Natural killer cell treated with Interleukin-12 subunit alpha and Interleukin-12 subunit beta and Interleukin-15 and Interleukin-18, amount 100 ng/mL, for 72 hours (primary cell): ENCODE measurements around the gene FAM240A. TPM values are rescaled to one million over a fixed set of nuclear protein-coding genes. Genes with fewer than 3 reads are reported as not detected.
A peak's percentile ranks its signal among the peaks of the same experiment; 100 is the strongest.

Experiments used
- ATAC-seq, 2 donors: fragments of 150-1000 bp; cut with Tn5 transposase in 1 of 2; sonication (Bioruptor Pico), chemical (Tn5 transposase) in 1 of 2; 2 replicates each; pipeline ENCODE4 v1.10.0; 2021
- DNase-seq: peaks from one replicate; pipeline ENCODE4 v3.0.0; 2022; ENCODE audit warnings: low spot score
- H3K27ac Mint-ChIP-seq, 2 donors: 1 replicate in 1 of 2; 2 replicates in 1 of 2; pipeline ENCODE4 v1.8.0; 2022; ENCODE audit warnings: mixed read lengths in 2 of 2, mild to moderate bottlenecking in 1 of 2, moderate library complexity in 1 of 2
- H3K27me3 Mint-ChIP-seq, 2 donors: 1 replicate in 1 of 2; 2 replicates in 1 of 2; pipeline ENCODE4 v1.8.0; 2022; ENCODE audit warnings: mixed read lengths in 2 of 2
- H3K36me3 Mint-ChIP-seq: one replicate; pipeline ENCODE4 v1.8.0; 2022; ENCODE audit warnings: mixed read lengths
- H3K4me1 Mint-ChIP-seq, 2 donors: 1 replicate in 1 of 2; 2 replicates in 1 of 2; pipeline ENCODE4 v1.8.0; 2022; ENCODE audit warnings: low read depth in 2 of 2, mixed read lengths in 2 of 2, mild to moderate bottlenecking in 1 of 2
- H3K4me3 Mint-ChIP-seq: one replicate; pipeline ENCODE4 v1.8.0; 2022; ENCODE audit warnings: mixed read lengths
- H3K9me3 Mint-ChIP-seq: 2 replicates; pipeline ENCODE4 v1.8.0; 2022; ENCODE audit warnings: mixed read lengths
- total RNA-seq, 2 donors: library from RNA; stranded (reverse); gene quantifications; one replicate each; pipeline ENCODE4 v1.2.3, GENCODE V29; 2022

FAM240A gene
- total RNA-seq, 2 donors from 2014 or later = not detected

- H3K36me3 Mint-ChIP-seq = no peaks in the 10 kb centered on the region
- no peak overlapping the region for H3K4me3 Mint-ChIP-seq
- H3K9me3 Mint-ChIP-seq = no peaks in the 10 kb centered on the region
- DNase-seq = no peak
- H3K27me3 Mint-ChIP-seq = no peaks in the 10 kb centered on the region
- H3K27ac Mint-ChIP-seq = no peak overlapping the region
- no peaks in the 10 kb centered on the region for H3K4me1 Mint-ChIP-seq
- ATAC-seq = no peak
Observed at GRCh38 chr3:46665763-46666452, 53.6 kb downstream of the FAM240A start.

GRCh38 chr3:46666453-46666845 lies 54.1 kb downstream of the FAM240A start:
- DNase-seq = no peak
- Mint-ChIP-seq H3K27me3 (no peaks in the 10 kb centered on the region), H3K36me3 (no peaks in the 10 kb centered on the region), H3K9me3 (no peaks in the 10 kb centered on the region), H3K4me3 (no peak overlapping the region), H3K27ac (no peak overlapping the region), H3K4me1 (no peaks in the 10 kb centered on the region)
- ATAC-seq = peak in 1 of 2 donors; percentile 1

GRCh38 chr3:46667061-46667621 lies 54.8 kb downstream of the FAM240A start:
- DNase-seq (no peak), ATAC-seq (peak; percentile 1 to 5)
- Mint-ChIP-seq H3K36me3 (no peaks in the 10 kb centered on the region), H3K27me3 (no peaks in the 10 kb centered on the region), H3K9me3 (no peaks in the 10 kb centered on the region), H3K4me3 (no peak overlapping the region), H3K27ac (no peak overlapping the region), H3K4me1 (no peaks in the 10 kb centered on the region)

- H3K27ac Mint-ChIP-seq = no peak overlapping the region
- no peak overlapping the region for H3K4me3 Mint-ChIP-seq
- no peak for ATAC-seq
Observed at GRCh38 chr3:46667657-46668056, 55.3 kb downstream of the FAM240A start.

GRCh38 chr3:46668116-46668515 lies 55.8 kb downstream of the FAM240A start:
- no peaks in the 10 kb centered on the region for H3K9me3 Mint-ChIP-seq
- no peak overlapping the region for H3K4me3 Mint-ChIP-seq
- DNase-seq (no peak), ATAC-seq (no peak)
- no peaks in the 10 kb centered on the region for H3K4me1 Mint-ChIP-seq
- no peaks in the 10 kb centered on the region for H3K36me3 Mint-ChIP-seq
- H3K27me3 Mint-ChIP-seq = no peaks in the 10 kb centered on the region
- H3K27ac Mint-ChIP-seq = no peak overlapping the region

More at GRCh38 chr3:46667657-46668056, 55.3 kb downstream of the FAM240A start:
- Mint-ChIP-seq H3K27me3 (no peaks in the 10 kb centered on the region), H3K36me3 (no peaks in the 10 kb centered on the region), H3K9me3 (no peaks in the 10 kb centered on the region), H3K4me1 (no peaks in the 10 kb centered on the region)
- no peak for DNase-seq

- no peaks in the 10 kb centered on the region for H3K27me3 Mint-ChIP-seq
- H3K4me1 Mint-ChIP-seq = no peaks in the 10 kb centered on the region
- no peak overlapping the region for H3K4me3 Mint-ChIP-seq
- H3K9me3 Mint-ChIP-seq = no peaks in the 10 kb centered on the region
- no peak overlapping the region for H3K27ac Mint-ChIP-seq
- ATAC-seq = no peak
- DNase-seq = no peak
- no peaks in the 10 kb centered on the region for H3K36me3 Mint-ChIP-seq
Observed at GRCh38 chr3:46668591-46668990, 56.3 kb downstream of the FAM240A start.

- DNase-seq (no peak), ATAC-seq (no peak)
- no peaks in the 10 kb centered on the region for H3K36me3 Mint-ChIP-seq
- no peaks in the 10 kb centered on the region for H3K27me3 Mint-ChIP-seq
- H3K9me3 Mint-ChIP-seq = no peaks in the 10 kb centered on the region
- no peak overlapping the region for H3K27ac Mint-ChIP-seq
- H3K4me1 Mint-ChIP-seq = no peaks in the 10 kb centered on the region
- H3K4me3 Mint-ChIP-seq = no peak overlapping the region
Observed at GRCh38 chr3:46669191-46669999, 57.1 kb downstream of the FAM240A start.

GRCh38 chr3:46670000-46670890 lies 57.9 kb downstream of the FAM240A start:
- H3K27me3 Mint-ChIP-seq = no peaks in the 10 kb centered on the region
- H3K4me1 Mint-ChIP-seq = no peaks in the 10 kb centered on the region
- H3K36me3 Mint-ChIP-seq = no peaks in the 10 kb centered on the region
- no peak overlapping the region for H3K4me3 Mint-ChIP-seq
- no peak overlapping the region for H3K27ac Mint-ChIP-seq
- DNase-seq (no peak), ATAC-seq (no peak)
- no peaks in the 10 kb centered on the region for H3K9me3 Mint-ChIP-seq

- no peak overlapping the region for H3K27ac Mint-ChIP-seq
- H3K27me3 Mint-ChIP-seq = no peaks in the 10 kb centered on the region
Observed at GRCh38 chr3:46670891-46671427, 58.6 kb downstream of the FAM240A start.

GRCh38 chr3:46671541-46672348 lies 59.4 kb downstream of the FAM240A start:
- Mint-ChIP-seq H3K9me3 (no peaks in the 10 kb centered on the region), H3K36me3 (no peaks in the 10 kb centered on the region), H3K27me3 (no peaks in the 10 kb centered on the region), H3K4me3 (no peak overlapping the region), H3K4me1 (no peaks in the 10 kb centered on the region), H3K27ac (no peak overlapping the region)
- DNase-seq (peak; percentile 53), ATAC-seq (no peak)

More at GRCh38 chr3:46670891-46671427, 58.6 kb downstream of the FAM240A start:
- no peaks in the 10 kb centered on the region for H3K4me1 Mint-ChIP-seq
- no peak overlapping the region for H3K4me3 Mint-ChIP-seq
- ATAC-seq = no peak
- H3K9me3 Mint-ChIP-seq = no peaks in the 10 kb centered on the region
- H3K36me3 Mint-ChIP-seq = no peaks in the 10 kb centered on the region
- no peak for DNase-seq

GRCh38 chr3:46672349-46672695 lies 60.0 kb downstream of the FAM240A start:
- ATAC-seq (no peak), DNase-seq (no peak)
- no peaks in the 10 kb centered on the region for H3K27me3 Mint-ChIP-seq
- H3K9me3 Mint-ChIP-seq = no peaks in the 10 kb centered on the region
- H3K36me3 Mint-ChIP-seq = no peaks in the 10 kb centered on the region
- no peaks in the 10 kb centered on the region for H3K4me1 Mint-ChIP-seq
- no peak overlapping the region for H3K4me3 Mint-ChIP-seq
- H3K27ac Mint-ChIP-seq = no peak overlapping the region

- DNase-seq (peak; percentile 37), ATAC-seq (no peak)
- Mint-ChIP-seq H3K36me3 (no peaks in the 10 kb centered on the region), H3K9me3 (no peaks in the 10 kb centered on the region), H3K27ac (no peak overlapping the region), H3K4me3 (no peak overlapping the region), H3K4me1 (no peaks in the 10 kb centered on the region), H3K27me3 (no peaks in the 10 kb centered on the region)
Observed at GRCh38 chr3:46673151-46674030, 61.1 kb downstream of the FAM240A start.
